Ureter (tissue), 1 donor: ENCODE data around the gene STYK1. TPM values are rescaled to one million over a fixed set of nuclear protein-coding genes. Genes with fewer than 3 reads are reported as not detected.

Experiments used
- DNase-seq: peaks from one replicate; pipeline ENCODE4 v3.0.0-alpha.2; 2020; ENCODE audit warnings: low spot score
- total RNA-seq: library from RNA; stranded (reverse); gene quantifications from one replicate; pipeline ENCODE4 v1.2.4, GENCODE V29; 2023
- donor health status: DM: yes; HTN: yes; CAD: no.

The STYK1 gene
- 13.2 TPM for total RNA-seq

- peak; percentile 83 for DNase-seq
Measured at GRCh38 chr12:10673659-10674384, at the start of gene STYK1. TSS of gene STYK1 (minus strand) at chr12:10674052. CDS start at chr12:10634618, 39,434 bp downstream.

- peak; percentile 92 for DNase-seq
Measured at GRCh38 chr12:10722905-10723746, 49.3 kb upstream of the STYK1 start, which contains the start of gene YBX3. TSS of gene YBX3 (minus strand) at chr12:10723323. CDS start at chr12:10723111, 212 bp downstream.

- DNase-seq = peak; percentile 56
Measured at GRCh38 chr12:10722502-10722904, 48.7 kb upstream of the STYK1 start.

- DNase-seq = peak; percentile 96
Measured at GRCh38 chr12:10721651-10722501, 48.0 kb upstream of the STYK1 start.

GRCh38 chr12:10720974-10721650 is 47.3 kb upstream of the STYK1 start:
- DNase-seq = no peak

- no peak for DNase-seq
Measured at GRCh38 chr12:10719482-10719881, 45.6 kb upstream of the STYK1 start.

GRCh38 chr12:10718279-10718821 is 44.5 kb upstream of the STYK1 start:
- no peak for DNase-seq

GRCh38 chr12:10717410-10717809 is 43.6 kb upstream of the STYK1 start:
- no peak for DNase-seq

GRCh38 chr12:10716704-10717315 is 43.0 kb upstream of the STYK1 start:
- peak; percentile 90 for DNase-seq

GRCh38 chr12:10716277-10716676 is 42.4 kb upstream of the STYK1 start:
- DNase-seq = no peak

- no peak for DNase-seq
Measured at GRCh38 chr12:10715491-10715890, 41.6 kb upstream of the STYK1 start.

- no peak for DNase-seq
Measured at GRCh38 chr12:10709808-10710207, 36.0 kb upstream of the STYK1 start.

GRCh38 chr12:10708862-10709261 is 35.0 kb upstream of the STYK1 start:
- no peak for DNase-seq

- DNase-seq = no peak
Measured at GRCh38 chr12:10705655-10706054, 31.8 kb upstream of the STYK1 start.

GRCh38 chr12:10701843-10702242 is 28.0 kb upstream of the STYK1 start:
- no peak for DNase-seq

GRCh38 chr12:10701131-10701681 is 27.4 kb upstream of the STYK1 start:
- no peak for DNase-seq

GRCh38 chr12:10700581-10700980 is 26.7 kb upstream of the STYK1 start:
- no peak for DNase-seq

- no peak for DNase-seq
Measured at GRCh38 chr12:10697862-10698261, 24.0 kb upstream of the STYK1 start.

GRCh38 chr12:10697156-10697555 is 23.3 kb upstream of the STYK1 start:
- DNase-seq = no peak

- DNase-seq = no peak
Measured at GRCh38 chr12:10690906-10691305, 17.1 kb upstream of the STYK1 start.
